Upper lobe of left lung (tissue), 4 donors: ENCODE results near the gene CHSY3.

ENCODE experiments used
- EP300 ChIP-seq, 4 donors: sonication (generic); formaldehyde crosslinking; IDR thresholded peaks; one replicate each; pipeline ENCODE4 v1.5.1; 2017; ENCODE audit warnings: antibody characterized with exemption in 4 of 4, control low read depth in 2 of 4
- POLR2A ChIP-seq, 4 donors: fragments of 450-650 bp; IDR thresholded peaks; one replicate each; pipeline ENCODE4 v1.5.1; 2016 to 2017; ENCODE audit warnings: antibody characterized with exemption in 4 of 4, mild to moderate bottlenecking in 2 of 4
- POLR2AphosphoS5 ChIP-seq, 2 donors: sonication (generic); formaldehyde crosslinking; IDR thresholded peaks; one replicate each; pipeline ENCODE4 v1.5.1; 2017; ENCODE audit warnings: antibody characterized with exemption in 2 of 2
- TF ChIP-seq, protein P1 (sequence below), 6 experiments: fragments of 450-650 bp in 4 of 6; fragments of 200-600 bp in 2 of 6; sonication (generic) in 2 of 6; IDR thresholded peaks; one replicate each; pipeline ENCODE4 v1.5.1; 2016 to 2019; ENCODE audit warnings: antibody characterized with exemption in 6 of 6

DNA sequence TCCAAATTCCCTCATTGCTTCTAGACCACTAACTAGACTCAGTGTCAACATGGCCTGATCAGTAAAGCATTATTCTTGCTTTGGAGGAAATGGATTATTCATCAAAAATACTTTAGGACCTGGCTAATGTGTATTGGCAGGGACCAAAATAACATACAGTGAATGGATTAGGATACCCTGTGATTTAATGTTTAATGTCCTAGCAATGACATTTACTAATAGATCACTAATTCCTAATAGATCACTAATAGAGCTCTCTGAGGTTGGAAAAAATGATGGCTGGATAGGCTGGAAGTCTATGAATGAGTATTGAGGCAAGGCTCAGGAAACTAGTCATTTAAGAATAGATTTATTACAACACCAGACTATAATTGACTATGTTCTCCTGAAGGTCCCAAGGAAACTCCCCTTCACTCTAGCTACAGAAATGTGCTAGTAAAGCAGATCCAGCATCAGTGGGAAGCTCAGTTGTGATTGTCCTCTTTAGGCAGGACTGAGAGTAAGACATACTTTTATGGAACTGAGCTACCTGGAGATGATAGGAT lies 46.1 kb upstream of the CHSY3 start:
- TF ChIP-seq, protein P1, sequence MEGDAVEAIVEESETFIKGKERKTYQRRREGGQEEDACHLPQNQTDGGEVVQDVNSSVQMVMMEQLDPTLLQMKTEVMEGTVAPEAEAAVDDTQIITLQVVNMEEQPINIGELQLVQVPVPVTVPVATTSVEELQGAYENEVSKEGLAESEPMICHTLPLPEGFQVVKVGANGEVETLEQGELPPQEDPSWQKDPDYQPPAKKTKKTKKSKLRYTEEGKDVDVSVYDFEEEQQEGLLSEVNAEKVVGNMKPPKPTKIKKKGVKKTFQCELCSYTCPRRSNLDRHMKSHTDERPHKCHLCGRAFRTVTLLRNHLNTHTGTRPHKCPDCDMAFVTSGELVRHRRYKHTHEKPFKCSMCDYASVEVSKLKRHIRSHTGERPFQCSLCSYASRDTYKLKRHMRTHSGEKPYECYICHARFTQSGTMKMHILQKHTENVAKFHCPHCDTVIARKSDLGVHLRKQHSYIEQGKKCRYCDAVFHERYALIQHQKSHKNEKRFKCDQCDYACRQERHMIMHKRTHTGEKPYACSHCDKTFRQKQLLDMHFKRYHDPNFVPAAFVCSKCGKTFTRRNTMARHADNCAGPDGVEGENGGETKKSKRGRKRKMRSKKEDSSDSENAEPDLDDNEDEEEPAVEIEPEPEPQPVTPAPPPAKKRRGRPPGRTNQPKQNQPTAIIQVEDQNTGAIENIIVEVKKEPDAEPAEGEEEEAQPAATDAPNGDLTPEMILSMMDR (IDR thresholded peaks at IDR 0.05): no peak
- TF ChIP-seq POLR2A (IDR thresholded peaks at IDR 0.05) (no peak), EP300 (IDR thresholded peaks at IDR 0.05) (no peak), POLR2AphosphoS5 (IDR thresholded peaks at IDR 0.05) (no peak)
